ENCODE results near the gene PALMD. TPM values are rescaled to one million over a fixed set of nuclear protein-coding genes. Genes with fewer than 3 reads are reported as not detected.

The PALMD gene
- total RNA-seq, 1 experiment from 2014 or later = 0.05 TPM

DNA sequence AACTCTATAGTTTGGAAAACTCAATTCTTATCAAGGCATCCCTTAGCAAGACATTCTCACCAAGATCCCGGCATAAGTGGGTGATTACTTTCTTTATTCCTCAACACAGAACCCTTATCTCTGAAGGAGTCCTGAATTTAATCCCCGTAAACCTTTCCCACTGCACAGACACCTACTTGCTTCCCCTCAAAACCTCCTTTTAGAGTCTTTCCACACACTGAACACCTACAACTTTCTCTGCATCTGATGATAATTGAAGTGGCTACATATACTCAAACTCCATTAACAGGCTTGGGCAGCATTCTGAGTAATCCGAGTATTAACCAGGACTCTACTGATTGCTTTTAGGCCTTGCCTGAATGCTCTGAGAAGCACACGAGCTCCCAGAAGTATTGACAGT is 23.5 kb downstream of the PALMD start:
- no peaks in the 10 kb centered on the region for H3K27me3 ChIP-seq (ENCODE audit: control insufficient read depth, insufficient read depth, low read length)
- no peak for DNase-seq (ENCODE audit: low read depth, low spot score)
- H3K36me3 ChIP-seq (ENCODE audit: control insufficient read depth, insufficient read depth, low read length) = no peaks in the 10 kb centered on the region
- H3K4me3 ChIP-seq (ENCODE audit: low read depth in 2 of 2, low read length in 2 of 2) = no peak overlapping the region
- TF ChIP-seq POLR2AphosphoS5 (IDR thresholded peaks at IDR 0.05; ENCODE audit: low read depth, low read length) = no peak
- TF ChIP-seq TCF7L2 (IDR thresholded peaks at IDR 0.05; ENCODE audit: low read depth, low read length) = no peak
- TF ChIP-seq, protein P1, sequence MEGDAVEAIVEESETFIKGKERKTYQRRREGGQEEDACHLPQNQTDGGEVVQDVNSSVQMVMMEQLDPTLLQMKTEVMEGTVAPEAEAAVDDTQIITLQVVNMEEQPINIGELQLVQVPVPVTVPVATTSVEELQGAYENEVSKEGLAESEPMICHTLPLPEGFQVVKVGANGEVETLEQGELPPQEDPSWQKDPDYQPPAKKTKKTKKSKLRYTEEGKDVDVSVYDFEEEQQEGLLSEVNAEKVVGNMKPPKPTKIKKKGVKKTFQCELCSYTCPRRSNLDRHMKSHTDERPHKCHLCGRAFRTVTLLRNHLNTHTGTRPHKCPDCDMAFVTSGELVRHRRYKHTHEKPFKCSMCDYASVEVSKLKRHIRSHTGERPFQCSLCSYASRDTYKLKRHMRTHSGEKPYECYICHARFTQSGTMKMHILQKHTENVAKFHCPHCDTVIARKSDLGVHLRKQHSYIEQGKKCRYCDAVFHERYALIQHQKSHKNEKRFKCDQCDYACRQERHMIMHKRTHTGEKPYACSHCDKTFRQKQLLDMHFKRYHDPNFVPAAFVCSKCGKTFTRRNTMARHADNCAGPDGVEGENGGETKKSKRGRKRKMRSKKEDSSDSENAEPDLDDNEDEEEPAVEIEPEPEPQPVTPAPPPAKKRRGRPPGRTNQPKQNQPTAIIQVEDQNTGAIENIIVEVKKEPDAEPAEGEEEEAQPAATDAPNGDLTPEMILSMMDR (IDR thresholded peaks at IDR 0.05) = no peak
- no peak for TF ChIP-seq SIN3A (IDR thresholded peaks at IDR 0.05; ENCODE audit: borderline replicate concordance, insufficient read depth, low read depth, low read length)
- TF ChIP-seq, protein P2, sequence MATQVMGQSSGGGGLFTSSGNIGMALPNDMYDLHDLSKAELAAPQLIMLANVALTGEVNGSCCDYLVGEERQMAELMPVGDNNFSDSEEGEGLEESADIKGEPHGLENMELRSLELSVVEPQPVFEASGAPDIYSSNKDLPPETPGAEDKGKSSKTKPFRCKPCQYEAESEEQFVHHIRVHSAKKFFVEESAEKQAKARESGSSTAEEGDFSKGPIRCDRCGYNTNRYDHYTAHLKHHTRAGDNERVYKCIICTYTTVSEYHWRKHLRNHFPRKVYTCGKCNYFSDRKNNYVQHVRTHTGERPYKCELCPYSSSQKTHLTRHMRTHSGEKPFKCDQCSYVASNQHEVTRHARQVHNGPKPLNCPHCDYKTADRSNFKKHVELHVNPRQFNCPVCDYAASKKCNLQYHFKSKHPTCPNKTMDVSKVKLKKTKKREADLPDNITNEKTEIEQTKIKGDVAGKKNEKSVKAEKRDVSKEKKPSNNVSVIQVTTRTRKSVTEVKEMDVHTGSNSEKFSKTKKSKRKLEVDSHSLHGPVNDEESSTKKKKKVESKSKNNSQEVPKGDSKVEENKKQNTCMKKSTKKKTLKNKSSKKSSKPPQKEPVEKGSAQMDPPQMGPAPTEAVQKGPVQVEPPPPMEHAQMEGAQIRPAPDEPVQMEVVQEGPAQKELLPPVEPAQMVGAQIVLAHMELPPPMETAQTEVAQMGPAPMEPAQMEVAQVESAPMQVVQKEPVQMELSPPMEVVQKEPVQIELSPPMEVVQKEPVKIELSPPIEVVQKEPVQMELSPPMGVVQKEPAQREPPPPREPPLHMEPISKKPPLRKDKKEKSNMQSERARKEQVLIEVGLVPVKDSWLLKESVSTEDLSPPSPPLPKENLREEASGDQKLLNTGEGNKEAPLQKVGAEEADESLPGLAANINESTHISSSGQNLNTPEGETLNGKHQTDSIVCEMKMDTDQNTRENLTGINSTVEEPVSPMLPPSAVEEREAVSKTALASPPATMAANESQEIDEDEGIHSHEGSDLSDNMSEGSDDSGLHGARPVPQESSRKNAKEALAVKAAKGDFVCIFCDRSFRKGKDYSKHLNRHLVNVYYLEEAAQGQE (IDR thresholded peaks at IDR 0.05; ENCODE audit: insufficient read depth in 1 of 2, low read depth in 2 of 2, low read length in 1 of 2) = no peak
- no peak for ATAC-seq
- no TSS peak for BruUV-seq (replicated peaks)
- no peaks in the 10 kb centered on the region for H3K9me3 ChIP-seq (ENCODE audit: control insufficient read depth, insufficient read depth, low read depth, low read length)
- intact Hi-C loops (cut with micrococcal nuclease; ENCODE audit: unreplicated experiment) (no loop called here), in situ Hi-C loops (cut with HindIII; ENCODE audit: low pct_unique_long_range_greater_than_20kb, low sequenced_read_pairs) (no loop called here)
- H3K27ac ChIP-seq (ENCODE audit: low read length) = no peak overlapping the region
- H3K4me1 ChIP-seq (ENCODE audit: control insufficient read depth, insufficient read depth, low read length) = no peaks in the 10 kb centered on the region
- POLR2A ChIA-PET = no interaction called here
- CTCF ChIA-PET = no interaction called here

DNA sequence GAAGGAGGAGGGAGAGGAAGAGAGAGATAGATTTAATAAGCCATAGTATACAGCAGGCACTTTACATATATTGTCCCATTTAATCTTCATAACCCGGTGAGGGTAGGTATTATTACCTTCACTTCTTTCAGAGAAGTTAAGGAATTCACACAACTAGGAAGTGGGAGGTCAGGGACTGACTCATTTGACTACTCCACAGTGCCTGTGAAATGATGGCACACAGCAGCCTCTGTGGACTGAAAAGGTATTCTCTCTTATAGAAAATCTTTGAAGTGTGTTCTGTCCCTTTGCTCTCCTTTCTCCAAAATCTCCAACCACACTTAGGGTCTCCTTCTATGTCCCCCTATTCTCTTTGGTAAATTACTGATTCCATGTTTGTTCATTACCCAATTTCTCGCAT is 23.9 kb downstream of the PALMD start:
- POLR2A ChIA-PET = no interaction called here

More for the DNA sequence above, 23.9 kb downstream of the PALMD start:
- no peak for DNase-seq (ENCODE audit: low read depth, low spot score)
- Histone ChIP-seq H3K4me3 (ENCODE audit: low read depth in 2 of 2, low read length in 2 of 2) (no peak overlapping the region), H3K9me3 (ENCODE audit: control insufficient read depth, insufficient read depth, low read depth, low read length) (no peaks in the 10 kb centered on the region), H3K27me3 (ENCODE audit: control insufficient read depth, insufficient read depth, low read length) (no peaks in the 10 kb centered on the region), H3K27ac (ENCODE audit: low read length) (no peak overlapping the region), H3K4me1 (ENCODE audit: control insufficient read depth, insufficient read depth, low read length) (no peaks in the 10 kb centered on the region), H3K36me3 (ENCODE audit: control insufficient read depth, insufficient read depth, low read length) (no peaks in the 10 kb centered on the region)
- CTCF ChIA-PET = no interaction called here
- no TSS peak for BruUV-seq (replicated peaks)
- no peak for ATAC-seq
- in situ Hi-C loops (cut with HindIII; ENCODE audit: low pct_unique_long_range_greater_than_20kb, low sequenced_read_pairs) (no loop called here), intact Hi-C loops (cut with micrococcal nuclease; ENCODE audit: unreplicated experiment) (no loop called here)
- TF ChIP-seq SIN3A (IDR thresholded peaks at IDR 0.05; ENCODE audit: borderline replicate concordance, insufficient read depth, low read depth, low read length) = no peak
- TF ChIP-seq, protein P2 (IDR thresholded peaks at IDR 0.05; ENCODE audit: insufficient read depth in 1 of 2, low read depth in 2 of 2, low read length in 1 of 2) = no peak
- TF ChIP-seq TCF7L2 (IDR thresholded peaks at IDR 0.05; ENCODE audit: low read depth, low read length) = no peak
- TF ChIP-seq, protein P1 (IDR thresholded peaks at IDR 0.05) = no peak
- no peak for TF ChIP-seq POLR2AphosphoS5 (IDR thresholded peaks at IDR 0.05; ENCODE audit: low read depth, low read length)

All from Panc1 (cell line).